HepG2 (cell line): ENCODE measurements around the gene MAP1LC3B.

Experiments used
- CCAR2 ChIP-seq: fragments of 200-400 bp; formaldehyde crosslinking; optimal IDR thresholded peaks from 2 replicates; pipeline ENCODE3; 2018; ENCODE audit warnings: low read depth, mild to moderate bottlenecking, low read length, moderate library complexity
- KDM1A ChIP-seq: IDR thresholded peaks from 2 replicates; pipeline ENCODE4 v1.6.1; 2016; ENCODE audit warnings: missing compliant biosample characterization
- PHF21A ChIP-seq: sonication (generic); formaldehyde crosslinking; IDR thresholded peaks from 2 replicates; pipeline ENCODE4 v1.5.0; 2020; ENCODE audit warnings: mild to moderate bottlenecking, missing genetic modification reagents
- ZNF562 ChIP-seq: sonication (generic); formaldehyde crosslinking; IDR thresholded peaks from 2 replicates; pipeline ENCODE4 v1.8.0; 2022; ENCODE audit warnings: missing genetic modification reagents, borderline replicate concordance
- TF ChIP-seq, protein P1 (sequence below): sonication (generic); formaldehyde crosslinking; IDR thresholded peaks from 2 replicates; pipeline ENCODE4 v1.5.0; 2020; ENCODE audit warnings: mild to moderate bottlenecking, missing genetic modification reagents, moderate library complexity

GRCh38 chr16:87437911-87438610 is 45.9 kb downstream of the MAP1LC3B start:
- TF ChIP-seq, protein P1, sequence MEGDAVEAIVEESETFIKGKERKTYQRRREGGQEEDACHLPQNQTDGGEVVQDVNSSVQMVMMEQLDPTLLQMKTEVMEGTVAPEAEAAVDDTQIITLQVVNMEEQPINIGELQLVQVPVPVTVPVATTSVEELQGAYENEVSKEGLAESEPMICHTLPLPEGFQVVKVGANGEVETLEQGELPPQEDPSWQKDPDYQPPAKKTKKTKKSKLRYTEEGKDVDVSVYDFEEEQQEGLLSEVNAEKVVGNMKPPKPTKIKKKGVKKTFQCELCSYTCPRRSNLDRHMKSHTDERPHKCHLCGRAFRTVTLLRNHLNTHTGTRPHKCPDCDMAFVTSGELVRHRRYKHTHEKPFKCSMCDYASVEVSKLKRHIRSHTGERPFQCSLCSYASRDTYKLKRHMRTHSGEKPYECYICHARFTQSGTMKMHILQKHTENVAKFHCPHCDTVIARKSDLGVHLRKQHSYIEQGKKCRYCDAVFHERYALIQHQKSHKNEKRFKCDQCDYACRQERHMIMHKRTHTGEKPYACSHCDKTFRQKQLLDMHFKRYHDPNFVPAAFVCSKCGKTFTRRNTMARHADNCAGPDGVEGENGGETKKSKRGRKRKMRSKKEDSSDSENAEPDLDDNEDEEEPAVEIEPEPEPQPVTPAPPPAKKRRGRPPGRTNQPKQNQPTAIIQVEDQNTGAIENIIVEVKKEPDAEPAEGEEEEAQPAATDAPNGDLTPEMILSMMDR (CRISPR knock-in tag) = peak; percentile 13; the same call in 1 of the 2 replicates
- TF ChIP-seq CCAR2 (no peak), ZNF562 (no peak), KDM1A (no peak), PHF21A (CRISPR knock-in tag) (no peak)
